HS-27A (cell line): Measurements from ENCODE around the gene AKAP11.
A peak's percentile ranks its signal among the peaks of the same experiment; 100 is the strongest.
"Not testable (repeated sequence)": the region's sequence is repeated elsewhere in the genome, so short reads cannot be mapped to it uniquely, and the experiment has no call there.

Source experiments
- DNase-seq: peaks from one replicate; pipeline ENCODE4 v3.0.0-alpha.2; 2012; ENCODE audit warnings: low read depth, missing footprints

The AKAP11 gene

GRCh38 chr13:42272115-42272803 lies at the start of gene AKAP11:
Gene AKAP11, plus strand, starts transcription at chr13:42272152. Its CDS starts 14,197 bp downstream, at chr13:42286349.
- peak; percentile 14 for DNase-seq

GRCh38 chr13:42223681-42224080 lies 48.3 kb upstream of the AKAP11 start:
- no peak for DNase-seq

GRCh38 chr13:42225051-42225450 lies 46.9 kb upstream of the AKAP11 start:
- DNase-seq = no peak

- DNase-seq = not testable (repeated sequence)
These were observed 45.2 kb upstream of the AKAP11 start for GRCh38 chr13:42226759-42227158.

DNA sequence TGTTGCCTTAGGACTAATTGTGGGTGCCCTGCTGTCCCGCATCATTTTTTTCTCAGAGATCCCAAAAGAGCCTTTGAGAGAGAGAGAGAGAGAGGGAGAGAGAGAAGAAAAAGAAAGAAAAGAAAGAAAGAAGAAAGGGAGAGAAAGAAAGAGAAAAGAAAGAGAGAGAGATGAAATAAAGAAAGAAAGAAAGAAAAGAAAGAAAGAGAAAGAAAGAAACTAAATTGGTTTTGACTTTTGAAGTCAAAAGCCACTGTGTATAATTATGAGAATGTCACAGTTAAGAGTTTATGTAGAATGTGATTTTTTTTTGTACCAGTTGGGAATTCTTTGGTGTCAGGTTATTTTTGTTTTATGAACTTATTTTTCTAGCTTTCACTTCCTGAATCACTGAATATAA lies 43.4 kb upstream of the AKAP11 start:
- DNase-seq = no peak

DNA sequence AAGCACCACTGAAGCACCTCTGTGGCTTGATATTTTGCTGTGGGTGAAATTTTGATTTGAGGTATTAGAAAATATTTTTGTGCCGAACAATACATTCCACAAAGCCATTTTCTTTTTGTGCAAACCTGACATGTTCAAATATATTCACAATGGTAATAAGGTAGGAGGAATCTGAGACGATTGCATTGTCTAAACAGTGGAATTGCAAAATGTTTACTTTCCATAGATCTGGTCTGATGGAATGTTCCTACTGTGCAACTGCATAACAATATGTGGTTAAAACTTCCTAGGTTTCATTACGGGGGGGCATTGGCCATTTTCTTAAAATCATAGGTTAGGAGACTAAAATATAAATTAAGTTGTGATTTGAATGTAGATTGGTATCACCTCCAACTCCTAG lies 42.7 kb upstream of the AKAP11 start:
- DNase-seq = no peak

GRCh38 chr13:42232671-42233070 lies 39.3 kb upstream of the AKAP11 start:
- DNase-seq = no peak

- DNase-seq = no peak
These were observed 38.2 kb upstream of the AKAP11 start for GRCh38 chr13:42233726-42234125.

GRCh38 chr13:42239161-42239560 lies 32.8 kb upstream of the AKAP11 start:
- no peak for DNase-seq

GRCh38 chr13:42239644-42240043 lies 32.3 kb upstream of the AKAP11 start:
- DNase-seq = no peak

DNA sequence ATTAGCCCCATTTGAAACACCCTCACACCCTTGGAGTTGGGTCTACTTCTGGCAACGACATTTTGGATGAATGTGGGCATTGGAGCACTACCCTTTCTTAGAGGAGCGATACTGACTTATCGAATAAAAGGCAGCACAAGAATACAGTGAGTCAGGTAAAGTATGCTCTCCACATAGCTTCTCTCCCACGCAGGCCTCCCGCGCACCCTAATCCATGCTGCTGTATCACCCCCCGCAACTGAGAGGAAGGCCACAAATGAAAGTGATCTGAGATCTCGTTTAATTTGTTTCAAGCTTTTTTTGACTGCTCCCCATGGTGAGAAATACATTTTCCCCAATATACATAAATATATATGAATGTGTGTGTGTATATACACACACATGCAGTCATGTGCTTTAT lies 25.4 kb upstream of the AKAP11 start:
- no peak for DNase-seq

DNA sequence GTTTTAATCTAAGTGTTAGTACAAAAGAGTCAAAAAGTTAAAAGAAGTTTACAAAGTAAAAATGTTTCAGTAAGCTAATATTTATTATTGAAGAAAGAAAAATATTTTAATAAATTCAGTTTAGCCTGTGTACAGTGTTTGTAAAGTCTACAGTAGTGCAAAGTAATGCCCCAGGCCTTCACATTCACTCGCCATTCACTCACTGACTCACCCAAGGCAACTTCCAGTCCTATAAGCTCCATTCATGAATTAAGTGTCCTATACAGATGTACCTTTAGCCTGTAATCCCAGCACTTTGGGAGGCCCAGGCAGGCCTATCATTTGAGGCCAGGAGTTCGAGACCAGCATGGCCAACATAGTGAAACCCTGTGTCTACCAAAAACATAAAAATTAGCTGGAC lies 24.1 kb upstream of the AKAP11 start:
- no peak for DNase-seq

DNA sequence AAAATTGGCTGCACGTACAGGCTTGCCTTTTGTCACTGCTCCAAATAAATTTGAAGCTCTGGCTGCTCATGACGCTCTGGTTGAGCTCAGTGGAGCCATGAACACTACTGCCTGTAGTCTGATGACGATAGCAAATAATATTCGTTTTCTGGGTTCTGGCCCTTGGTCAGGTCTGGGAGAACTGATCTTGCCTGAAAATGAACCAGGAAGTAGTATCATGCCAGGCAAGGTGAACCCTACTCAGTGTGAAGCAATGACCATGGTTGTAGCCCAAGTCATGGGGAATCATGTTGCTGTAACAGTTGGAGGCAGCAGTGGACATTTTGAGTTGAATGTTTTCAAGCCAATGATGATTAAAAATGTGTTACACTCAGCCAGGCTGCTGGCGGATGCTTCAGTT lies 16.1 kb upstream of the AKAP11 start:
- no peak for DNase-seq

GRCh38 chr13:42258747-42259146 lies 13.2 kb upstream of the AKAP11 start:
- no peak for DNase-seq

DNA sequence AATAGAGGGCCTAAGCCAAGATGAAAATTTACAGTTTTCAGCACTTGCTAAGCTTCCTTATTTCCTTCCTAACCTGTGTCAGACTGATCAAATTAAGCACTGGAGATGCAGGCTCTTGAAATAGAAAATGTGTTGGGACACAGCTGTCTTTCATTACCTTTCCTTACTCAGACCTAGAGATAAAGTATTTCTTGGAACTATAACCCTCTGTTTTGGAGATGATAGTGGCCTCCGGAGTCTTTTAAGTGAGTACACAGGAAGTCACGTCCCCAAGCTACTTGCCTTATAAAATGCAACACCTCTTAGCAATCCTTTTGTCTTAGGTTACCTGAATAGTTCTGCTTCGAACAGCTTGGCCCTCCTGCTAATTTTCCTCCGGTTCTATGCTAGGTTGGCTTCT lies 12.4 kb upstream of the AKAP11 start:
- no peak for DNase-seq

DNA sequence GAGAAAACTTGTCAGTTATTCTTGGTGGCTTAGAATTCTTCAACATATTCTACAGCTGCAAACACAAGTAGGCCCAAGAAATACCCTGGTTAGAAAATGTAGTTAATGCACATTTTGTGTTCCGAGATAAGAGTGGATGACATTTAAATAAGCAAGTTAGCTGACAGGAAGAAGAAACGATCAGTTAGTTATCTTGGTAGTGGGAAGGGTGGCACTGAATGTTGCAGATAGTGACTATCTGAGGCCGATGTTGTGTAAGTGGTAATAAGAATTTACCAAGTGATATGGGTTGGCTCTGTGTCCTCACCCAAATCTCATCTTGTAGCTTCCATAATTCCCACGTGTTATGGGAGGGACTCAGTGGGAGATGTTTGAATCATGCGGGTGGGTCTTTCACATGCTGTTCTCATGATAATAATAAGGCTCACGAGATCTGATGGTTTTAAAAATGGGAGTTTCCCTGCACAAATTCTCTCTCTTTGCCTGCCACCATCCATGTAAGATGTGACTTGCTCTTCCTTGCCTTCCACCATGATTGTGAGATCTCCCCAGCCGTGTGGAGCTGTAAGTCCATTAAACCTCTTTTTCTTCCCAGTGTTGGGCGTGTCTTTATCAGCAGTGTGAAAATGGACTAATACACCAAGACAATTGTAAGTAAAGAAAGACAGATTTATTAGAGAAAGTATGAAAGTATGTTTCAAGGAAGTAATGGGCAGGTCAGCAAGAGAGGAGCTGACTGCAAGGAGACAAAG lies 10.9 kb upstream of the AKAP11 start:
- DNase-seq = no peak

- no peak for DNase-seq
These were observed 5.5 kb upstream of the AKAP11 start for GRCh38 chr13:42266473-42266872.

GRCh38 chr13:42270160-42270856 lies 1.6 kb upstream of the AKAP11 start:
- DNase-seq = no peak

GRCh38 chr13:42270857-42271215 lies 1.1 kb upstream of the AKAP11 start:
- DNase-seq = no peak

- peak; percentile 82 for DNase-seq
These were observed 426 bp upstream of the AKAP11 start for GRCh38 chr13:42271337-42272114.

GRCh38 chr13:42272804-42273175 lies 838 bp downstream of the AKAP11 start:
- no peak for DNase-seq

DNA sequence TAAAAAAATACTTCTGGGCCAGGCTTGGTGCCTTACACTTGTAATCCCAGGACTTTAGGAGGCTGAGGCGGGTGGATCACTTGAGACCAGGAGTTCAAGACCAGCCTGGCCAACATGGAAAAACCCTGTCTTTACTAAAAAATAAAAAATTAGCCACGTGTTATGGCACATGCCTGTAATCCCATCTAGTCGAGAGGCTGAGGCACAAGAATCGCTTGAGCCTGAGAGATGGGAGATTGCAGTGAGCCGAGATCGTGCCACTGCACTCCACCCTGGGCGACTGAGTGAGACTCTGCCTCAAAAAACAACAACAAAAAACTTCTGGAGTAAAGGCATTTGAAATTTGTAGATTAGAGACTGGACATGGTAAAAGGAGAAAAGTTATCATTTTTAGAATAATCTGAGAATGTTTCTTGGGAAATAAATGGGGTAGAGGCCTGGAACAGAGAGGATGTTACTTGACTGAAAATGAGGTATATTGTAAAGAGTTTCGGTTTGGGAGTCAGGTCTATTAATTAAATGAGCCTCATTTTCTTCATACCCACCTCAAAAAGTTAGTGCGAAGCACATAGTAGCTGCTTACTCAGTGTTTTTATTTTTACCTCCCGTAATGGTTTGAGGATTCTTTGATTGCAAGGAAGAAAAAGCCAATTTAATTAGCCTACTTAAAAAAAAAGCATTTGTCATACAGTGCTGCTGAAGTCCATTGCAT lies 2.6 kb downstream of the AKAP11 start:
- no peak for DNase-seq
